ENCODE measurements around the gene UST. TPM values are rescaled to one million over a fixed set of nuclear protein-coding genes. Genes with fewer than 3 reads are reported as not detected.

The UST gene
- total and polyA plus RNA-seq, 2 experiments from 2014 or later: 8.0 to 11.7 TPM

DNA sequence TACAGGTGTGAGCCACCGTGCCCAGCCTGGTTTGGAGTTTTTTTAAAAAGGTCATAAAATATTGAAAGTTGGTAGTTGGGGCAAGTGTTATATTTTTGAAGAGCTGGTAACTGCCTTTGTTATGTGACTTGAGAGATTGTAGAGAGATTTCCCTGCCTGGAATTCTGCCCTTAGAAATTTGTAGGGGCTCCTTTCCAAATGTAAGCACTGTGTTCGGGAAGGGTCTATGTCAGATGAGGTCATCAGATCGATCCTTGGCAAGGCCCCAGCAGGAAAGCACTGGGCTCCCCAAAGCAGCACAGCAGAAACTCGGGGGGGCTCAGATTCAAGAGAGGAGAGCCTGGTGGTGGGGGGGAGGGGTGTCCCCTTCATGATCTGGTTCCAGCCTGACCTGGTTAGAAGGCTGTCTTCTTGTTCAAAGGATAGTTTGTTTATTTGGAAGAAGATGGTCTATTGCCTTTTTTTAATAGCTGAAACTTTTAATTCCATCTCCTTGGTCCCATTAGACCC lies 220.2 kb downstream of the UST start:
- no peak for TF ChIP-seq EZH2phosphoT487 (IDR thresholded peaks at IDR 0.05; ENCODE audit: low read depth, severe bottlenecking, unreplicated experiment)
- no peak for TF ChIP-seq EZH2 (IDR thresholded peaks at IDR 0.05; ENCODE audit: borderline replicate concordance)
- TF ChIP-seq, protein P1, sequence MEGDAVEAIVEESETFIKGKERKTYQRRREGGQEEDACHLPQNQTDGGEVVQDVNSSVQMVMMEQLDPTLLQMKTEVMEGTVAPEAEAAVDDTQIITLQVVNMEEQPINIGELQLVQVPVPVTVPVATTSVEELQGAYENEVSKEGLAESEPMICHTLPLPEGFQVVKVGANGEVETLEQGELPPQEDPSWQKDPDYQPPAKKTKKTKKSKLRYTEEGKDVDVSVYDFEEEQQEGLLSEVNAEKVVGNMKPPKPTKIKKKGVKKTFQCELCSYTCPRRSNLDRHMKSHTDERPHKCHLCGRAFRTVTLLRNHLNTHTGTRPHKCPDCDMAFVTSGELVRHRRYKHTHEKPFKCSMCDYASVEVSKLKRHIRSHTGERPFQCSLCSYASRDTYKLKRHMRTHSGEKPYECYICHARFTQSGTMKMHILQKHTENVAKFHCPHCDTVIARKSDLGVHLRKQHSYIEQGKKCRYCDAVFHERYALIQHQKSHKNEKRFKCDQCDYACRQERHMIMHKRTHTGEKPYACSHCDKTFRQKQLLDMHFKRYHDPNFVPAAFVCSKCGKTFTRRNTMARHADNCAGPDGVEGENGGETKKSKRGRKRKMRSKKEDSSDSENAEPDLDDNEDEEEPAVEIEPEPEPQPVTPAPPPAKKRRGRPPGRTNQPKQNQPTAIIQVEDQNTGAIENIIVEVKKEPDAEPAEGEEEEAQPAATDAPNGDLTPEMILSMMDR (IDR thresholded peaks at IDR 0.05; ENCODE audit: poor library complexity): no peak
- H4K20me1 ChIP-seq (ENCODE audit: insufficient read depth, poor library complexity, severe bottlenecking): no peaks in the 10 kb centered on the region
- peaks cover 13% of the 10 kb centered on the region for H3K4me1 ChIP-seq (ENCODE audit: insufficient read depth)
- no peaks in the 10 kb centered on the region for H3K36me3 ChIP-seq (replicated peaks; ENCODE audit: insufficient read depth, low read depth)
- 64% methylated on average over 4 of the region's 4 CpGs for WGBS (ENCODE audit: low lambda C conversion rate, missing lambda C conversion rate)
- no peaks in the 10 kb centered on the region for H3K9me3 ChIP-seq (ENCODE audit: low read depth)
- no peak overlapping the region for H3K4me2 ChIP-seq
- H3K27me3 ChIP-seq: no peaks in the 10 kb centered on the region
- no peak overlapping the region for H3K4me3 ChIP-seq
- H3K9me2 ChIP-seq (replicated peaks; ENCODE audit: insufficient read depth): no peaks in the 10 kb centered on the region
- DNase-seq (ENCODE audit: low spot score): no peak
- H3K27ac ChIP-seq: no peak overlapping the region
- H3K79me2 ChIP-seq: no peaks in the 10 kb centered on the region
- H2AFZ ChIP-seq: no peak overlapping the region

DNA sequence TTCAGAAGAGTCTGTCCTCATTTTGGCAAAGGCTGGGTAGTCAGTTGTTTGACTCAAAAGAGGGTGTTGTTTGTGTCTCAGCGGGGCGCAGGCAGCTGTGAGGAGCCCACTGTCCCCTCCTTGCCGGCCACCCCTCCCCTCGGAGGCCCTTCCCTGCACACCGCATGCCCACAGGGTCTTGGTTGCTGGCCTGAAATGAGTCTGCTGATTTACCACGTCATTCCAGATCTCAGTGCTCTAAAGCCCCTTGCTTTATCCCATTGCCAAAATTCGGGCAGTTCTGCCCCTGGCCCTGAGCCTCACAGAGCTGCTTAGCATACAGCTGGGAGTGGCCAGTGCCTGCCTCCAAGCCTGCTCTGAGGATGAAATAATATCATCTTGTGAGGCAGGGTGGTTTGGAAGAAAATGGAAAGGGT lies 220.7 kb downstream of the UST start:
- Histone ChIP-seq H3K27ac (no peak overlapping the region), H3K79me2 (no peaks in the 10 kb centered on the region), H3K4me3 (no peak overlapping the region), H3K9me3 (ENCODE audit: low read depth) (no peaks in the 10 kb centered on the region), H3K4me1 (ENCODE audit: insufficient read depth) (peaks cover 14% of the 10 kb centered on the region), H3K36me3 (replicated peaks; ENCODE audit: insufficient read depth, low read depth) (no peaks in the 10 kb centered on the region), H3K27me3 (no peaks in the 10 kb centered on the region), H2AFZ (no peak overlapping the region), H3K9me2 (replicated peaks; ENCODE audit: insufficient read depth) (no peaks in the 10 kb centered on the region), H3K4me2 (no peak overlapping the region), H4K20me1 (ENCODE audit: insufficient read depth, poor library complexity, severe bottlenecking) (no peaks in the 10 kb centered on the region)
- TF ChIP-seq EZH2 (IDR thresholded peaks at IDR 0.05; ENCODE audit: borderline replicate concordance): no peak
- TF ChIP-seq EZH2phosphoT487 (IDR thresholded peaks at IDR 0.05; ENCODE audit: low read depth, severe bottlenecking, unreplicated experiment): no peak
- TF ChIP-seq, protein P1 (IDR thresholded peaks at IDR 0.05; ENCODE audit: poor library complexity): no peak
- 61% methylated on average over 7 of the region's 7 CpGs for WGBS (ENCODE audit: low lambda C conversion rate, missing lambda C conversion rate)
- no peak for DNase-seq (ENCODE audit: low spot score)

DNA sequence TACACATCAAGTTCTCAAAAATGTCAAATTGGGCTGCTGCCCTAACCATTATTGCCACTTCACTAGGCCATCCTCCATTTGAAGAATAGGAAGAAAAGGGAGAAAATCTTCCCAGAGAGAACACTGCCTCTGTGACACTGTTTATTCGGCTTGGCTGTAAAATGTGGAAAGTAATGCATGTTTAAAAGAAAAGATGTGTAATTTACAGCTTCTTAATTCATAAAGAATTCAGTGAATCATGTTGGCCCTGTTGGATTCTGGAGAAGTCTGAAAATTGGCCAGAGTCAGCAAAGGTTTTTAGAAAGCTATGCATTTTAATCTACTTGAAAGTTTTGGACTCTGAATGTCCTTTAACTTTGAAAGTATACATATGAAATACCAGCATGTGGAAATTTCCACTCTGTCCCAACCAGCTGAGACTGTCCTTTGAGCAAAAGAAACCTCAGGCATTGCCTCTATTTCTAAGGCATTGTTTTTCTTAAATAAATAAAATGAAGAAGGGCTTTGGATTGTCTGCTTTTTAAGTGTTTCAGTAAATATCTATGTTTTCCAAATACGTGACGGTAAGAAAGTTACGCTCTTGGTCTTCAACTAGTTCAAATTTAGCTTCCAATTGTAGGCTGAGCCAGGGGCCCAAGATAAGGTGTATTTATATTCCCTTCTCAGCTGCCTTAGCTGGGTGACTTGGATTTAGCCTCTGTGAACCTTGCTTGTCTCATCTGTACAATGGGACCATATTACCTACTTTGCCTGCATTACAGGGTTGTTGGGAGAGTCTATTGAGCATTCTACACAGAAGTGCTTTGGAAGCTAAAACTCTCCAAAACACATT lies 222.2 kb downstream of the UST start:
- H4K20me1 ChIP-seq (ENCODE audit: insufficient read depth, poor library complexity, severe bottlenecking): no peaks in the 10 kb centered on the region
- no peaks in the 10 kb centered on the region for H3K79me2 ChIP-seq
- H3K4me1 ChIP-seq (ENCODE audit: insufficient read depth): peaks cover 19% of the 10 kb centered on the region
- H3K9me3 ChIP-seq (ENCODE audit: low read depth): no peaks in the 10 kb centered on the region
- peak overlapping the region; percentile 60 for H3K27ac ChIP-seq
- H3K9me2 ChIP-seq (replicated peaks; ENCODE audit: insufficient read depth): no peaks in the 10 kb centered on the region
- WGBS (ENCODE audit: low lambda C conversion rate, missing lambda C conversion rate): 80% methylated on average over 4 of the region's 4 CpGs
- H3K27me3 ChIP-seq: no peaks in the 10 kb centered on the region
- H3K4me2 ChIP-seq: no peak overlapping the region
- no peaks in the 10 kb centered on the region for H3K36me3 ChIP-seq (replicated peaks; ENCODE audit: insufficient read depth, low read depth)
- DNase-seq (ENCODE audit: low spot score): no peak
- TF ChIP-seq EZH2 (IDR thresholded peaks at IDR 0.05; ENCODE audit: borderline replicate concordance) (no peak), EZH2phosphoT487 (IDR thresholded peaks at IDR 0.05; ENCODE audit: low read depth, severe bottlenecking, unreplicated experiment) (no peak)
- TF ChIP-seq, protein P1 (IDR thresholded peaks at IDR 0.05; ENCODE audit: poor library complexity): no peak
- no peak overlapping the region for H2AFZ ChIP-seq
- no peak overlapping the region for H3K4me3 ChIP-seq
